ENCODE results near the gene CYP11A1. TPM values are rescaled to one million over a fixed set of nuclear protein-coding genes. Genes with fewer than 3 reads are reported as not detected.

The CYP11A1 gene
- total RNA-seq: under 1 TPM; 0.21 to 0.26 TPM

DNA sequence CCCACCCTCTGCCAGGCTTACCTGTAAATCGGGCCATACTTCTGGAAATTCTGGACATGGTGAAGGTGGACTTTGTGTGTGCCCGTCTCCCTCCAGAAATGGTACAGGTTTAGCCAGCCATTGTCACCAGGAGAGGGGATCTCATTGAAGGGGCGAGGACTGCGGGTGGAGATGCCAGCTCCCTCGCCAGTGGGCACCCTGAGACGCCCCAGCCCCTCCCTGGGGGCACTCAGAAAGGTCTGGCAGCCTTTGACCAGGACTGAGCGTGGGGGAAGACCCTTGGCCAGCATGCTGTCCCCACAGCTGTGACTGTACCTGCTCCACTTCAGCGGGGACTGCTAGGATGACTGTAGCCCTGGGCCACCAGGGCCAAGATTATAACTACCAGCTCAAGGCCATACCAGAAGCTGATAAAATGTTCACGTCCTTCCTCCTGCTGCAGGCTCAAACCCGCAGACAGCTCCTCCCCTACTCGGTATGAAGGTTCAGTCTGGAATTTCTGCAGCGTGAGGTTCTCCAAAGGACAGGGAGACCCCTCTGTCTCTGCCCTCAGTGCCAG is at the start of gene CYP11A1:
CYP11A1 (minus strand) TSS at position 351 of the 559 bp plus-strand sequence; CDS start at position 290, 61 bp downstream.
- no peak for ATAC-seq (replicated peaks in 1 of 2)
- Mint-ChIP-seq H3K4me3 (peak within 1 kb of the TSS; percentile 20 to 66), H3K4me1 (ENCODE audit: low read depth) (peaks cover 4% of the 10 kb centered on the region), H3K27ac (no peak within 1 kb of the TSS), H3K9me3 (no peaks in the 10 kb centered on the region), H3K36me3 (ENCODE audit: insufficient read depth in 2 of 2) (no peaks in the 10 kb centered on the region), H3K27me3 (ENCODE audit: low read depth) (peaks cover 41% of the 10 kb centered on the region)
- no peak for DNase-seq

GRCh38 chr15:74417225-74417624 is 49.8 kb upstream of the CYP11A1 start:
- DNase-seq (no peak), ATAC-seq (replicated peaks in 1 of 2) (no peak)
- H3K4me3 Mint-ChIP-seq: no peak overlapping the region
- no peaks in the 10 kb centered on the region for H3K9me3 Mint-ChIP-seq
- H3K4me1 Mint-ChIP-seq (ENCODE audit: low read depth): peaks cover 57% of the 10 kb centered on the region
- H3K27me3 Mint-ChIP-seq (ENCODE audit: low read depth): no peaks in the 10 kb centered on the region
- H3K27ac Mint-ChIP-seq: no peak overlapping the region
- peaks cover 6 to 17% of the 10 kb centered on the region in 2 donors for H3K36me3 Mint-ChIP-seq (ENCODE audit: insufficient read depth in 2 of 2)

- Mint-ChIP-seq H3K4me1 (ENCODE audit: low read depth) (peaks cover 47% of the 10 kb centered on the region), H3K9me3 (no peaks in the 10 kb centered on the region), H3K36me3 (ENCODE audit: insufficient read depth in 2 of 2) (peaks cover 6 to 17% of the 10 kb centered on the region in 2 donors), H3K27ac (no peak overlapping the region), H3K27me3 (ENCODE audit: low read depth) (no peaks in the 10 kb centered on the region), H3K4me3 (peak overlapping the region in 1 of 2 donors; percentile 2)
- DNase-seq: no peak
- peak in 1 of 2 donors; percentile 32 for ATAC-seq (replicated peaks in 1 of 2)
Measured at GRCh38 chr15:74415966-74416916, 48.8 kb upstream of the CYP11A1 start.

- ATAC-seq (replicated peaks in 1 of 2) (no peak), DNase-seq (no peak)
- H3K36me3 Mint-ChIP-seq (ENCODE audit: insufficient read depth in 2 of 2): peaks cover 6 to 17% of the 10 kb centered on the region in 2 donors
- H3K27ac Mint-ChIP-seq: no peak overlapping the region
- peaks cover 37% of the 10 kb centered on the region for H3K4me1 Mint-ChIP-seq (ENCODE audit: low read depth)
- no peaks in the 10 kb centered on the region for H3K9me3 Mint-ChIP-seq
- no peaks in the 10 kb centered on the region for H3K27me3 Mint-ChIP-seq (ENCODE audit: low read depth)
- H3K4me3 Mint-ChIP-seq: no peak overlapping the region
Measured at GRCh38 chr15:74414603-74415338, 47.3 kb upstream of the CYP11A1 start.

DNA sequence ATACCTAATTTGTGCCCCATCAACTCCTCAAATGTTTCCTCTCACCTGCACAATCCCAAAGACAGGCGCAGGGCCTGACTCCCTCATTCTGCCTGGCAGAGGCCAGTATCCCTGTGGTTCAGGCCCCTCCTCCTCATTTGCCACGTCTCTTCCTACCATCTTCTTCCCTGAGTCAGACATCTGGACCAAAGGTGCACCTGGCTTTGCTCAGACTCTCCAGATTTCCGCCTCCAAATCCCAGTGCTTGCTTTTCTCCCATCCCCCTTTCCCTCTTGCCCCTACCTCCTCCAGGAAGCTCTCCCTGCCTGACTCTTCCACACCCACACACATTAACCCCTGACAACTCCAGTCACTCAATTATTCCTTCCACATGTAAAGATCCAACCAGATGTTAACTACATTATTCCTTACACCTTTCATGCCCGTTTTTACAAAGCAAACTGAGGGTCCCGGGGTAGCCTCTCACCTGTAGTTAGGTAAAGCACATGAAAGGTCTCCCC is 46.7 kb upstream of the CYP11A1 start:
- no peak overlapping the region for H3K4me3 Mint-ChIP-seq
- no peaks in the 10 kb centered on the region for H3K27me3 Mint-ChIP-seq (ENCODE audit: low read depth)
- DNase-seq: no peak
- ATAC-seq (replicated peaks in 1 of 2): no peak
- peaks cover 6 to 17% of the 10 kb centered on the region in 2 donors for H3K36me3 Mint-ChIP-seq (ENCODE audit: insufficient read depth in 2 of 2)
- H3K9me3 Mint-ChIP-seq: no peaks in the 10 kb centered on the region
- peaks cover 33% of the 10 kb centered on the region for H3K4me1 Mint-ChIP-seq (ENCODE audit: low read depth)
- H3K27ac Mint-ChIP-seq: no peak overlapping the region

GRCh38 chr15:74413350-74414080 is 46.1 kb upstream of the CYP11A1 start:
- H3K36me3 Mint-ChIP-seq (ENCODE audit: insufficient read depth in 2 of 2): peaks cover 6 to 17% of the 10 kb centered on the region in 2 donors
- DNase-seq (no peak), ATAC-seq (replicated peaks in 1 of 2) (no peak)
- H3K27ac Mint-ChIP-seq: no peak overlapping the region
- no peaks in the 10 kb centered on the region for H3K27me3 Mint-ChIP-seq (ENCODE audit: low read depth)
- H3K4me3 Mint-ChIP-seq: no peak overlapping the region
- no peaks in the 10 kb centered on the region for H3K9me3 Mint-ChIP-seq
- H3K4me1 Mint-ChIP-seq (ENCODE audit: low read depth): peaks cover 28% of the 10 kb centered on the region

DNA sequence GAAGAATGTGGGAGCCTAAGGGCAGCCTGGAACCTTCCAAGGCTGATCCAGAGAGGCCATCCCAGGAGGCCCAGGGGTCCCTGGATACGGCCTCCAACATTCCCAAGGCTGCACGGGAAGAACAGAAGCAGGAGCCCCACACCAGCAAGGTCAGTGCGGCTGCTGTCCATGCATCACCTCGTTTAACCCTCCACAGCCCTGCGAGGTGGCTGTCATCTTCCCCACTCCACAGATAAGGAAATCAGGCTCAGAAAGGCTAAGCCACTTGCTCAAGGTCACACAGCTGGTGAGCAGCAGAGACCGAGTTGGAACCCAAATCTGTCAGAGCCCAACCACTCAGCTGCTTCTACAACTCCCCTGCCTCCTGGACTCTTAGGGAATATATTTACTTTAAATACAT is 44.7 kb upstream of the CYP11A1 start:
- Mint-ChIP-seq H3K36me3 (ENCODE audit: insufficient read depth in 2 of 2) (peaks cover 6 to 17% of the 10 kb centered on the region in 2 donors), H3K27ac (no peak overlapping the region), H3K4me1 (ENCODE audit: low read depth) (peaks cover 27% of the 10 kb centered on the region), H3K9me3 (no peaks in the 10 kb centered on the region), H3K4me3 (no peak overlapping the region), H3K27me3 (ENCODE audit: low read depth) (no peaks in the 10 kb centered on the region)
- ATAC-seq (replicated peaks in 1 of 2): no peak
- no peak for DNase-seq

DNA sequence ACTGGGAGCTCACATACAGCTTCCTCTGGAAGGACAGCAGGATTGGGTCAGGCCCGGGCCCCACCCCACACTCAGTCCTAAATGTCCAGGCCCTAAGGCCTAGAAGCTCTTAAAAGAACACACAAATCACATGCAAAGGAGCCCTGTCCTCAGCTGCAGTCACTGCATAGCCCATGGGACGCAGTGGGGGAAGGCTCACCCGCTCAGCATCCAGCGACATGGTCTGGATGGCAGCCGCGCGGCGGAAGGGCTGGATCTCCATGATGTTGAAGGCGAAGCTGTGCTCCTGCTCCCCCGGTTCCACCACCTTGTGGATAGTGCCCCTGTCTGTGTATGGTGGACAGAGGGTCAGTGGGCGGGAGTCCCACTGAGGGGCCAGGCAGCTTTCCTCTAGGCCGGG is 44.2 kb upstream of the CYP11A1 start:
- Mint-ChIP-seq H3K4me3 (no peak overlapping the region), H3K27me3 (ENCODE audit: low read depth) (no peaks in the 10 kb centered on the region), H3K4me1 (ENCODE audit: low read depth) (peaks cover 28% of the 10 kb centered on the region), H3K27ac (no peak overlapping the region), H3K9me3 (no peaks in the 10 kb centered on the region), H3K36me3 (ENCODE audit: insufficient read depth in 2 of 2) (peaks cover 6 to 17% of the 10 kb centered on the region in 2 donors)
- no peak for ATAC-seq (replicated peaks in 1 of 2)
- DNase-seq: no peak

GRCh38 chr15:74410502-74410901 is 43.1 kb upstream of the CYP11A1 start:
- DNase-seq (no peak), ATAC-seq (replicated peaks in 1 of 2) (no peak)
- H3K36me3 Mint-ChIP-seq (ENCODE audit: insufficient read depth in 2 of 2): peaks cover 2 to 13% of the 10 kb centered on the region in 2 donors

DNA sequence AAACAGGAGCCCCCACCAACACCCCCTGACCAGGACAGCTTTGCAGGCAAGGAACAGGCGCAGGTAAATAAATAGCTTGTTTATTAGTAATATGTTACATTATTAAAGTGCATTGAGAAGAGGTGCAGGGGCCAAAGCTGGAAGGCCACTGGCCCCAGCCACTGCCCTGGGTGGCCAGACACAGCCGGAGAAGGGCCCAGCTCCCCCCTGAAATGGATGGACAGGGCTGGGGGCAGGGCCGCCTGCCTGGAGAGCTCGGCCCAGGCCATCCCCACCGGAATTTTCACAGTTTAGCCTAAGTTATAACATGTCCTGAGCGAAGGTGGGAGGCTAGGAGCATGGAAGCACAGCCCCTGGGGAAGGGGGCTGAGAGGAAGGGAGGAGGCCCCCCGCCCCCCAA is 41.8 kb upstream of the CYP11A1 start:
- Mint-ChIP-seq H3K4me1 (ENCODE audit: low read depth) (peaks cover 31% of the 10 kb centered on the region), H3K36me3 (ENCODE audit: insufficient read depth in 2 of 2) (peaks cover 0 to 7% of the 10 kb centered on the region in 2 donors), H3K4me3 (no peak overlapping the region), H3K9me3 (no peaks in the 10 kb centered on the region), H3K27me3 (ENCODE audit: low read depth) (no peaks in the 10 kb centered on the region), H3K27ac (no peak overlapping the region)
- no peak for ATAC-seq (replicated peaks in 1 of 2)
- DNase-seq: no peak

More at GRCh38 chr15:74410502-74410901, 43.1 kb upstream of the CYP11A1 start:
- H3K4me3 Mint-ChIP-seq: no peak overlapping the region
- H3K4me1 Mint-ChIP-seq (ENCODE audit: low read depth): peaks cover 28% of the 10 kb centered on the region
- H3K27me3 Mint-ChIP-seq (ENCODE audit: low read depth): no peaks in the 10 kb centered on the region
- H3K9me3 Mint-ChIP-seq: no peaks in the 10 kb centered on the region
- no peak overlapping the region for H3K27ac Mint-ChIP-seq

GRCh38 chr15:74408815-74409214 is 41.4 kb upstream of the CYP11A1 start:
- Mint-ChIP-seq H3K4me3 (no peak overlapping the region), H3K4me1 (ENCODE audit: low read depth) (peaks cover 35% of the 10 kb centered on the region)

GRCh38 chr15:74408385-74408784 is 40.9 kb upstream of the CYP11A1 start:
- Mint-ChIP-seq H3K4me1 (ENCODE audit: low read depth) (peaks cover 39% of the 10 kb centered on the region), H3K36me3 (ENCODE audit: insufficient read depth in 2 of 2) (peaks cover 0 to 4% of the 10 kb centered on the region in 2 donors), H3K4me3 (no peak overlapping the region), H3K27ac (no peak overlapping the region), H3K27me3 (ENCODE audit: low read depth) (no peaks in the 10 kb centered on the region), H3K9me3 (no peaks in the 10 kb centered on the region)
- no peak for ATAC-seq (replicated peaks in 1 of 2)
- DNase-seq: no peak

More at GRCh38 chr15:74408815-74409214, 41.4 kb upstream of the CYP11A1 start:
- Mint-ChIP-seq H3K27ac (no peak overlapping the region), H3K36me3 (ENCODE audit: insufficient read depth in 2 of 2) (peaks cover 0 to 4% of the 10 kb centered on the region in 2 donors), H3K27me3 (ENCODE audit: low read depth) (no peaks in the 10 kb centered on the region), H3K9me3 (no peaks in the 10 kb centered on the region)
- DNase-seq (no peak), ATAC-seq (replicated peaks in 1 of 2) (no peak)

All from activated T-cell treated with anti-CD3 and anti-CD28 coated beads, Interleukin-2, amount 50 U/mL, for 72 hours (primary cell).